ENCODE measurements around the gene SH3RF3. TPM values are rescaled to one million over a fixed set of nuclear protein-coding genes. Genes with fewer than 3 reads are reported as not detected.

SH3RF3 gene
- polyA plus RNA-seq, 12 donors = 3.3 to 7.5 (median 4.7) TPM; not detected in 1

GRCh38 chr2:109472974-109473373 lies 344.0 kb downstream of the SH3RF3 start:
- DNase-seq = no peak

GRCh38 chr2:109473616-109474318 lies 344.8 kb downstream of the SH3RF3 start:
- no peak for DNase-seq

GRCh38 chr2:109474319-109474825 lies 345.4 kb downstream of the SH3RF3 start:
- DNase-seq = no peak

GRCh38 chr2:109475531-109476210 lies 346.7 kb downstream of the SH3RF3 start:
- DNase-seq = no peak

- no peak for DNase-seq
Observed at GRCh38 chr2:109476641-109477441, 347.8 kb downstream of the SH3RF3 start.

GRCh38 chr2:109478906-109479493 lies 350.0 kb downstream of the SH3RF3 start:
- DNase-seq = no peak

GRCh38 chr2:109479804-109480203 lies 350.8 kb downstream of the SH3RF3 start:
- DNase-seq = no peak

- DNase-seq = no peak
Observed at GRCh38 chr2:109480486-109481195, 351.6 kb downstream of the SH3RF3 start.

GRCh38 chr2:109481196-109481555 lies 352.2 kb downstream of the SH3RF3 start:
- DNase-seq = no peak

- DNase-seq = no peak
Observed at GRCh38 chr2:109481599-109481998, 352.6 kb downstream of the SH3RF3 start.

- DNase-seq = no peak
Observed at GRCh38 chr2:109482361-109482861, 353.4 kb downstream of the SH3RF3 start.

GRCh38 chr2:109486711-109487535 lies 357.9 kb downstream of the SH3RF3 start:
- DNase-seq = peak; percentile 50

GRCh38 chr2:109487536-109487869 lies 358.5 kb downstream of the SH3RF3 start:
- DNase-seq = no peak

GRCh38 chr2:109487871-109488655 lies 359.1 kb downstream of the SH3RF3 start:
- DNase-seq = no peak

GRCh38 chr2:109489296-109489695 lies 360.3 kb downstream of the SH3RF3 start:
- no peak for DNase-seq

- DNase-seq = no peak
Observed at GRCh38 chr2:109493176-109493935, 364.4 kb downstream of the SH3RF3 start.

- DNase-seq = no peak
Observed at GRCh38 chr2:109494351-109494750, 365.3 kb downstream of the SH3RF3 start.

GRCh38 chr2:109497463-109497862 lies 368.5 kb downstream of the SH3RF3 start:
- DNase-seq = no peak

Measured in muscle of arm (tissue), 12 donors.